Neural cell (in vitro differentiated cells): ENCODE measurements around the gene COP1.
"Not testable (repeated sequence)": the region's sequence is repeated elsewhere in the genome, so short reads cannot be mapped to it uniquely, and the experiment has no call there.

Experiments used
- EP300 ChIP-seq: fragments of 450-650 bp; conservative IDR thresholded peaks from 2 replicates; pipeline ENCODE4 v1.6.1; 2014; ENCODE audit warnings: antibody characterized with exemption, mild to moderate bottlenecking, moderate library complexity; ENCODE audit not compliant: poor library complexity, severe bottlenecking
- EZH2 ChIP-seq: fragments of 200-600, 300-800 bp; shearing (Covaris generic), sonication (generic); IDR thresholded peaks from 2 replicates; pipeline ENCODE4 v1.6.1; 2014; ENCODE audit warnings: antibody characterized with exemption, low read length, borderline replicate concordance, mild to moderate bottlenecking; ENCODE audit not compliant: insufficient read depth, poor library complexity, severe bottlenecking
- RAD21 ChIP-seq: fragments of 450-650 bp; conservative IDR thresholded peaks from 2 replicates; pipeline ENCODE4 v1.6.1; 2014; ENCODE audit warnings: antibody characterized with exemption, mild to moderate bottlenecking, moderate library complexity
- SMC3 ChIP-seq: fragments of 450-650 bp; conservative IDR thresholded peaks from 2 replicates; pipeline ENCODE4 v1.6.1; 2014; ENCODE audit warnings: antibody characterized with exemption, mild to moderate bottlenecking, moderate library complexity; ENCODE audit not compliant: poor library complexity
- TAF1 ChIP-seq: IDR thresholded peaks from 2 replicates; pipeline ENCODE4 v1.6.1; 2012; ENCODE audit warnings: low read depth
- TF ChIP-seq, protein P1 (sequence below): fragments of 450-650 bp; IDR thresholded peaks from 2 replicates; pipeline ENCODE4 v1.5.1; 2014; ENCODE audit warnings: antibody characterized with exemption, mild to moderate bottlenecking, moderate library complexity; ENCODE audit not compliant: poor library complexity, severe bottlenecking

DNA sequence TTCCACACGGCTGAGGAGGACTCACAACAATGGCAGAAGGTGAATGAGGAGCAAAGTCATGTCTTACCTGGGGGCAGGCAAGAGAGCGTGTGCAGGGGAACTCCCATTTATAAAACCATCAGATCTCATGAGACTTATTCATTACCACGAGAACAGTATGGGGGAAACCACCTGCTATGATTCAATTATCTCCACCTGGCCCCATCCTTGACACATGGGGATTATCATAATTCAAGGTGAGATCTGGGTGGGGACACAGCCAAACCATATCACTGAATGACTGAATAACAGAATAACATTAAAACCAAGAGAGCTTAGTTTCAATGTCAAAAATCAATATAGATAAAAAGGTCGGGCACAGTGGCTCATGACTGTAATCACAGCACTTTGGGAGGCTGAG is 179.2 kb downstream of the COP1 start:
- TF ChIP-seq, protein P1, sequence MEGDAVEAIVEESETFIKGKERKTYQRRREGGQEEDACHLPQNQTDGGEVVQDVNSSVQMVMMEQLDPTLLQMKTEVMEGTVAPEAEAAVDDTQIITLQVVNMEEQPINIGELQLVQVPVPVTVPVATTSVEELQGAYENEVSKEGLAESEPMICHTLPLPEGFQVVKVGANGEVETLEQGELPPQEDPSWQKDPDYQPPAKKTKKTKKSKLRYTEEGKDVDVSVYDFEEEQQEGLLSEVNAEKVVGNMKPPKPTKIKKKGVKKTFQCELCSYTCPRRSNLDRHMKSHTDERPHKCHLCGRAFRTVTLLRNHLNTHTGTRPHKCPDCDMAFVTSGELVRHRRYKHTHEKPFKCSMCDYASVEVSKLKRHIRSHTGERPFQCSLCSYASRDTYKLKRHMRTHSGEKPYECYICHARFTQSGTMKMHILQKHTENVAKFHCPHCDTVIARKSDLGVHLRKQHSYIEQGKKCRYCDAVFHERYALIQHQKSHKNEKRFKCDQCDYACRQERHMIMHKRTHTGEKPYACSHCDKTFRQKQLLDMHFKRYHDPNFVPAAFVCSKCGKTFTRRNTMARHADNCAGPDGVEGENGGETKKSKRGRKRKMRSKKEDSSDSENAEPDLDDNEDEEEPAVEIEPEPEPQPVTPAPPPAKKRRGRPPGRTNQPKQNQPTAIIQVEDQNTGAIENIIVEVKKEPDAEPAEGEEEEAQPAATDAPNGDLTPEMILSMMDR = not testable (repeated sequence)
- not testable (repeated sequence) for TF ChIP-seq RAD21, TAF1, SMC3, EP300, EZH2
